SU-DHL-6 (cell line): ENCODE data around the gene RCHY1.

Source experiments
- CTCF ChIP-seq: fragments of 200-600 bp; sonication (generic); IDR thresholded peaks from one replicate; pipeline ENCODE4 v1.5.1; 2017; ENCODE audit warnings: antibody characterized with exemption, mild to moderate bottlenecking, low read length, moderate library complexity; ENCODE audit not compliant: insufficient read depth, poor library complexity, severe bottlenecking
- EZH2phosphoT487 ChIP-seq: fragments of 200-600 bp; sonication (generic), shearing (Covaris generic); conservative IDR thresholded peaks from 2 replicates; pipeline ENCODE4 v1.6.1; 2018; ENCODE audit warnings: mild to moderate bottlenecking, antibody characterized with exemption, low read length, moderate library complexity, mixed read lengths

- TF ChIP-seq CTCF: no peak
- no peak for TF ChIP-seq EZH2phosphoT487
These were observed 17.8 kb downstream of the RCHY1 start for GRCh38 chr4:75496406-75496805.
